ENCODE results near the gene WWP2.

WWP2 gene

DNA sequence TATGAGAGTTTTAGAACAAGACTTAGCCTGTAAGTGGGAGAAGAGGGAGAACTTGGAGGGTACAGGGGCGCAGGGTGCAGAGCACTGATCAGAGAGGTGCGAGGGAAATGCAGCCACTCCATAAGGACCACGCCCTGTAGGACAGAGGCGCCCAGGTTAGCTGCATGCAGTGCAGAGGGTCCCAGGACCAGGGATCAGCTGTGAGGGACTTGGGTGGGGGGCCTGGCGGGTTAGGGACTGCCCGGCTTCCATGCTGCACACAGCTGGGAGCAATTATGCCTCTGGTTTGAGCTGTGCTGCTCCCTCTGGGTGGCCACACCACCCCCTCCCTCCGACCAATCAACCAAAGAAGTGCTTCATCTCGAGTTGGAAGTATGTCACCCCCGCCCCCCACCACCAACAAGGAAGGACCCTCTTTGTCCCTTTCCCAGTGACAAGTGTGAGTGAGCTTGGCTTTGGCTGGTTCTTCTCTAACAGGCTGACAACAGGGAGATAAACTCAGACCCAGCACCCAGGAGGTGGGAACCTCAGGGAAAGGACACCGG is 166.8 kb downstream of the WWP2 start:
- Histone ChIP-seq H3K9me3 (ENCODE audit: insufficient read depth, low read depth, low read length) (no peaks in the 10 kb centered on the region), H3K27ac (ENCODE audit: low read length) (no peak overlapping the region), H3K36me3 (ENCODE audit: insufficient read depth, low read depth, low read length) (peaks cover 27% of the 10 kb centered on the region), H3K4me1 (ENCODE audit: insufficient read depth, low read length) (peaks cover 6% of the 10 kb centered on the region), H3K4me3 (ENCODE audit: low read length) (no peak overlapping the region), H3K27me3 (ENCODE audit: insufficient read depth, low read length) (no peaks in the 10 kb centered on the region), H3K9ac (ENCODE audit: low read depth, low read length) (no peak overlapping the region)

DNA sequence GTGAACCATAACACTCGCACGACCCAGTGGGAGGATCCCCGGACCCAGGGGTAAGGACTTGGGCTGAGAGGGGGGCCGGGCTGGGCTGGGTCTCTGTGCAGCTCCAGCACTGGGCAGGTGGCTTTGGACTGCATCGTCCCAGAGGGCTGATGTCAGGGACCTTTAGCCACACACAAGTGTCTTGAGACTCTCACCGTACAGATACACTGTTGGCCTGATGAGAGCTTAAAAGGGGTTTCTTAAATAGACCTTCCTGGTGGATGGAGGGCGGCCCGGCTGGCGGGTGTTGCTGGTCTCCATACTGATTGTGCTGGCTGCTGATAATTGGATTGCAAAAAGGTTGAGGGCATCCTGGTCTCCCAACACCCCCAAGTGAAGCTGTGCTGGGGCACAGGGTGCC is 167.3 kb downstream of the WWP2 start:
- Histone ChIP-seq H3K9ac (ENCODE audit: low read depth, low read length) (no peak overlapping the region), H3K4me1 (ENCODE audit: insufficient read depth, low read length) (peaks cover 4% of the 10 kb centered on the region; the same call in 1 of the 2 replicates), H3K27ac (ENCODE audit: low read length) (no peak overlapping the region), H3K9me3 (ENCODE audit: insufficient read depth, low read depth, low read length) (no peaks in the 10 kb centered on the region), H3K4me3 (ENCODE audit: low read length) (no peak overlapping the region), H3K27me3 (ENCODE audit: insufficient read depth, low read length) (no peaks in the 10 kb centered on the region), H3K36me3 (ENCODE audit: insufficient read depth, low read depth, low read length) (peaks cover 27% of the 10 kb centered on the region)

DNA sequence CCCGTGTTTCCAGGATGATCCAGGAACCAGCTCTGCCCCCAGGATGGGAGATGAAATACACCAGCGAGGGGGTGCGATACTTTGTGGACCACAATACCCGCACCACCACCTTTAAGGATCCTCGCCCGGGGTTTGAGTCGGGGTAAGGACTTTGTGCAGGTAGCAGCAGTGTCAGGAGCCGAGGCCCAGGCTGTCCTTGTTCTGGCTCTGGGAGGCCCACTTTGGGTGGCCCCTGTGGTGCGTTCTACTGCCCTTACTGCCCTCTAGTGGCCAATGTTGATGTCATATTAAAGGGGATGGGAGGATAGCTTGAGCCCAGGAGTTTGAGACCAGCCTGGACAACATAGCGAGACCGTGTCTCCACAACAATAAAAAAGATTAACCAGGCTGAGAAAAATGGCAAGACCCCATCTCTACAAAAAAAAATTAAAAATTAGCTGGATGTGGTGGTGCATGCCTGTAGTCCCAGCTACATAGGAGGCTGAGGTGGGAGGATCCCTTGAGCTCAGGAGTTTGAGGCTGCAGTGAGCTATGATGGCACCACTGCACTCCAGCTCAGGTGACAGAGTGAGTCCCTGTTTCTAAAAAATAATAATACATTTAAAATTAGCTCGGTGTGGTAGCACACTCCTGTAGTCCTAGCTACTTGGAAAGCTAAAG is 168.1 kb downstream of the WWP2 start:
- no peak overlapping the region for H3K27ac ChIP-seq (ENCODE audit: low read length)
- H3K9ac ChIP-seq (ENCODE audit: low read depth, low read length), result no peak overlapping the region
- peaks cover 4% of the 10 kb centered on the region; the same call in 1 of the 2 replicates for H3K4me1 ChIP-seq (ENCODE audit: insufficient read depth, low read length)
- H3K9me3 ChIP-seq (ENCODE audit: insufficient read depth, low read depth, low read length), result no peaks in the 10 kb centered on the region
- H3K4me3 ChIP-seq (ENCODE audit: low read length), result no peak overlapping the region
- no peaks in the 10 kb centered on the region for H3K27me3 ChIP-seq (ENCODE audit: insufficient read depth, low read length)
- peaks cover 27% of the 10 kb centered on the region for H3K36me3 ChIP-seq (ENCODE audit: insufficient read depth, low read depth, low read length)

DNA sequence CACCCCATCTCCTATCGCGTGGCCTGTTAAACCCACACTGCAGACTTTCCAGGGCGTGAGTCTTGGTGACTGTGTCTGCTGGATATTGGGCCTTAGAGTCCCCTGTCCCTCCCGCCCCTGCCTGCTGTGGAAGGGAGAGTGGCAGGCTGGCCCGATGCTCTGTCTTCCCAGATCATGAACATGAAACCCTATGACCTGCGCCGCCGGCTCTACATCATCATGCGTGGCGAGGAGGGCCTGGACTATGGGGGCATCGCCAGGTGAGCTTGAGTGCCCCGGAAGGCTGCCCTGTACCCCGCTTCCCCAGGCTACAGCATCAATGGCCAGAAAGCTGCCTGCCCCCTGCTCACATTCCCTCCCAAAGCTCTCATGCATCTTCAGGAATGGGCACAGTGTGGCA is 169.5 kb downstream of the WWP2 start:
- H3K9ac ChIP-seq (ENCODE audit: low read depth, low read length), result no peak overlapping the region
- H3K4me1 ChIP-seq (ENCODE audit: insufficient read depth, low read length), result peaks cover 4% of the 10 kb centered on the region; the same call in 1 of the 2 replicates
- H3K9me3 ChIP-seq (ENCODE audit: insufficient read depth, low read depth, low read length), result no peaks in the 10 kb centered on the region
- no peak overlapping the region for H3K27ac ChIP-seq (ENCODE audit: low read length)
- peaks cover 32% of the 10 kb centered on the region for H3K36me3 ChIP-seq (ENCODE audit: insufficient read depth, low read depth, low read length)
- no peak overlapping the region for H3K4me3 ChIP-seq (ENCODE audit: low read length)
- H3K27me3 ChIP-seq (ENCODE audit: insufficient read depth, low read length), result no peaks in the 10 kb centered on the region

DNA sequence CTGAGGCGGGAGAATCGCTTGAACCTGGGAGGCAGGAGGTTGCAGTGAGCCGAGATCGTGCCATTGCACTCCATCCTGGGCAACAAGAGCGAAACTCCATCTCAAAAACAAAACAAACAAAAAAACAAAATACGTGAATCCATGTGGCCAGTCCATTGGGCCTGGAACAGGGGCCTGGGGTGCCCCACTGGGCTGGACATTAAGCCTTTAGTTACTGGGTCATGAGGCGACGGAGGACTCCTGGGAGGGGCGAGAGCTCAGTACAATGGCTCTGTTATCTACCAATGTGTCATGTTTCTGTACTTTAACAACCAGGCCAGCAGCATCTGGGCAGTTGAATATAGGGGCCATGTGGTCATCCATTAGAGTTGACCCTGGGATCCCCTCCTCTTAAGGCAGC is 170.1 kb downstream of the WWP2 start:
- H3K36me3 ChIP-seq (ENCODE audit: insufficient read depth, low read depth, low read length), result peaks cover 36% of the 10 kb centered on the region
- no peaks in the 10 kb centered on the region for H3K27me3 ChIP-seq (ENCODE audit: insufficient read depth, low read length)
- H3K4me3 ChIP-seq (ENCODE audit: low read length), result no peak overlapping the region
- no peak overlapping the region for H3K9ac ChIP-seq (ENCODE audit: low read depth, low read length)
- H3K27ac ChIP-seq (ENCODE audit: low read length), result no peak overlapping the region
- H3K9me3 ChIP-seq (ENCODE audit: insufficient read depth, low read depth, low read length), result no peaks in the 10 kb centered on the region
- H3K4me1 ChIP-seq (ENCODE audit: insufficient read depth, low read length), result peaks cover 3% of the 10 kb centered on the region; the same call in 1 of the 2 replicates

DNA sequence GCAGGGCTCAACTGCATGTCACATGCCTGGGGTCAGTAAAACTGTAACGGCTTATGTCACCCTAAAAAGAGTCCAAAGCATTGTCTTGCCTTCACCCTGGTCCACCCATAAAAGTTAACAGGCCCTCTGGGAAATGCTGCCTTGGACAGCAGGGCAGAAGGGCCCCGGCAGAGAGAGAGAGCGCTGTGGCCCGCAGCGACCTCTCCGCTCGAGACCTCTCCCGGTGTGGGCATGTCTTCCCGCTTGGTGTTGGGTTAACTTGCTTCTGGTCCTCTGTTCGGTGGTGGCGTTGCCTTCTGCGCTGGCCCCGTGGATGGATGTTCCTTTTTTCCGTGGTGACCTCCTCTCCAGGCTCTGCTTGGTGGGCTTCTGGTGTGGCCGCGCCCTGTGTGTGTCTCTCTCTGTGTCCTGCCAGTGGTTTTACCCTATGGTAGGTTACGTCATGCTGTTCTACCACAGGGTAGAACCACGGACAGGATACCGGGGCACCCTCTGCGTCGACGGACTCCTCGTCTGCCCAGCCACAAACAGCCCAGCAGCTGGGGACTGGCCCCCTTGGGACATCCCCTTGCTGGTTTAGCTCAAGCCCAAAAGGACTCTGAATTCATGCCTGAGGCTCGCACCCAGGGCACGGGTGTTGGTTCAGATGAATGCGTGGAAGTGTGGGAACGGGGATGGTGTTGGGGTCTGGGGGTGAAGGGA is 170.7 kb downstream of the WWP2 start:
- Histone ChIP-seq H3K9me3 (ENCODE audit: insufficient read depth, low read depth, low read length) (no peaks in the 10 kb centered on the region), H3K36me3 (ENCODE audit: insufficient read depth, low read depth, low read length) (peaks cover 41% of the 10 kb centered on the region), H3K27ac (ENCODE audit: low read length) (no peak overlapping the region), H3K9ac (ENCODE audit: low read depth, low read length) (no peak overlapping the region), H3K4me3 (ENCODE audit: low read length) (no peak overlapping the region), H3K27me3 (ENCODE audit: insufficient read depth, low read length) (no peaks in the 10 kb centered on the region), H3K4me1 (ENCODE audit: insufficient read depth, low read length) (no peaks in the 10 kb centered on the region)

DNA sequence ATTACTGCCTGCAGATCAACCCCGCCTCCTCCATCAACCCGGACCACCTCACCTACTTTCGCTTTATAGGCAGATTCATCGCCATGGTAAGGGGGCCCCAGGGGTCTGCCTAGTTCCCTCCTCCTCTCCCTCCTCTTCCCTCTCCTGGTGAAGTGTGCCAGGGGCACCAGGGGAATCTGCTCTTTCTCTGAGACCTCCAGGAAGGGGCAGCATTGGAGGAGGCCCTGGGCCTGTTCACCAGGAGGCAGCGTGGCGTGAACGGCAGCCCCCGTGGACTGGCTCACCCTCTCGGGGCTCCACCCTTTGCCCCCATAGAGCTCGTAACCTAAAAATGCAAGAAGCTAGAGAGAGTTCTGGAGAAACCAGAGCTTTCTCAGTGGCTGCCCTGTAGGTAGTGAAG is 171.9 kb downstream of the WWP2 start:
- H3K36me3 ChIP-seq (ENCODE audit: insufficient read depth, low read depth, low read length), result peaks cover 46% of the 10 kb centered on the region
- no peak overlapping the region for H3K27ac ChIP-seq (ENCODE audit: low read length)
- no peaks in the 10 kb centered on the region for H3K4me1 ChIP-seq (ENCODE audit: insufficient read depth, low read length)
- no peaks in the 10 kb centered on the region for H3K27me3 ChIP-seq (ENCODE audit: insufficient read depth, low read length)
- no peak overlapping the region for H3K9ac ChIP-seq (ENCODE audit: low read depth, low read length)
- H3K9me3 ChIP-seq (ENCODE audit: insufficient read depth, low read depth, low read length), result no peaks in the 10 kb centered on the region
- no peak overlapping the region for H3K4me3 ChIP-seq (ENCODE audit: low read length)

DNA sequence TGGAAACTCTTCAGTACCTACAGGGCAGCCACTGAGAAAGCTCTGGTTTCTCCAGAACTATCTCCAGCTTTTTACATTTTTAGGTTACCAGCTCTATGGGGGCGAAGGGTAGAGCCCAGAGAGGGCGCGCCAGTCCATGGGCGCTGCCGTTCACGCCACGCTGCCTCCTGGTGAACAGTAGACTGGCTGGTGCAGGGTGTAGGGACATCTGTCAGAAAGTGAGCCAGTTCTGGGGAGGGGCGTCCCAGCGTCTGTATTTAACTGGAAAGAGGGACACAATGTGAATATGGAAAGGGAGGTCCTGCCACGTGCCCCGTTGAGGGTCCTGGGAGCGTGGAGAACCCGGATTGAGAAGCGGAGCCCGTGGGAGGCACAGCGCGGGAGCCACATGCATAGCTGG is 172.6 kb downstream of the WWP2 start:
- Histone ChIP-seq H3K4me3 (ENCODE audit: low read length) (no peak overlapping the region), H3K4me1 (ENCODE audit: insufficient read depth, low read length) (no peaks in the 10 kb centered on the region), H3K9ac (ENCODE audit: low read depth, low read length) (no peak overlapping the region), H3K36me3 (ENCODE audit: insufficient read depth, low read depth, low read length) (peaks cover 52% of the 10 kb centered on the region), H3K27ac (ENCODE audit: low read length) (no peak overlapping the region), H3K27me3 (ENCODE audit: insufficient read depth, low read length) (no peaks in the 10 kb centered on the region), H3K9me3 (ENCODE audit: insufficient read depth, low read depth, low read length) (no peaks in the 10 kb centered on the region)

DNA sequence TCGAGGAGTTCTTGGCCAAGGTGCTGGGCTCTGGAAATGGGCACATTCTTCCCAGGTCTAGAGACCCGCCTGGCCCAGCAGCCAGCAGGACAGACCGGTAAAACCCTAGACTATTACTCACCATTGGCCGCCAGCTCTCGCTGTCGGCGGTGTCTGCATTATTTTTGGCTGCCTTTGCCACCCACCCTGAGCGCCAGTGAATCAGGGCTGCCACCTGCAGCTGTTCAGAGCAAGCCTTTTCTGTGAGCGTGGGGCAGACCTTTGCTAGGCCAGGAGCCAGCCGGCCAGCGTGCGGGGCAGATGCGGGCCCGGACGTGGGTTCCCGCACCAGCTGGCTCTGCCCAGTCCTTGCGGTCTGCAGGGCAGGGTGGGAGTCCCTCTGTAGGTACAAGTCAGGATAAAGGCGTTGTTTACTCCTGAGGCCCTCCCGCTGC is 173.2 kb downstream of the WWP2 start:
- H3K9me3 ChIP-seq (ENCODE audit: insufficient read depth, low read depth, low read length), result no peaks in the 10 kb centered on the region
- H3K4me1 ChIP-seq (ENCODE audit: insufficient read depth, low read length), result no peaks in the 10 kb centered on the region
- H3K4me3 ChIP-seq (ENCODE audit: low read length), result no peak overlapping the region
- no peak overlapping the region for H3K9ac ChIP-seq (ENCODE audit: low read depth, low read length)
- H3K27me3 ChIP-seq (ENCODE audit: insufficient read depth, low read length), result no peaks in the 10 kb centered on the region
- no peak overlapping the region for H3K27ac ChIP-seq (ENCODE audit: low read length)
- H3K36me3 ChIP-seq (ENCODE audit: insufficient read depth, low read depth, low read length), result peaks cover 52% of the 10 kb centered on the region

DNA sequence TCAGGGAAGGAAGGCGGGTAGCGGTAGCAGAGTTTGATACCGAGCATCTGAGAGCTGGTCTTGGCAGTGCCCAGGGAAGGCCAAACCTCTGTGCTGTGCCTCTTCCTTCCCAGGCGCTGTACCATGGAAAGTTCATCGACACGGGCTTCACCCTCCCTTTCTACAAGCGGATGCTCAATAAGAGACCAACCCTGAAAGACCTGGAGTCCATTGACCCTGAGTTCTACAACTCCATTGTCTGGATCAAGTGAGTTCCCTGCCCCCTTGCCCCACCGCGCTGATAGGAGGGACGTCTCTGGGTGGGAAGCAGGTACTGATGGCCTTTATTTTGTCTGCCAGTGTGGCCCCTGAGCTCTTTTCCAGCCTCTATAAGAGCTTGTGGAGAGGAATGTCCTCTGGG is 173.6 kb downstream of the WWP2 start:
- no peak overlapping the region for H3K9ac ChIP-seq (ENCODE audit: low read depth, low read length)
- no peaks in the 10 kb centered on the region for H3K4me1 ChIP-seq (ENCODE audit: insufficient read depth, low read length)
- H3K36me3 ChIP-seq (ENCODE audit: insufficient read depth, low read depth, low read length), result peaks cover 51% of the 10 kb centered on the region
- H3K4me3 ChIP-seq (ENCODE audit: low read length), result no peak overlapping the region
- H3K27ac ChIP-seq (ENCODE audit: low read length), result no peak overlapping the region
- H3K27me3 ChIP-seq (ENCODE audit: insufficient read depth, low read length), result no peaks in the 10 kb centered on the region
- H3K9me3 ChIP-seq (ENCODE audit: insufficient read depth, low read depth, low read length), result no peaks in the 10 kb centered on the region

DNA sequence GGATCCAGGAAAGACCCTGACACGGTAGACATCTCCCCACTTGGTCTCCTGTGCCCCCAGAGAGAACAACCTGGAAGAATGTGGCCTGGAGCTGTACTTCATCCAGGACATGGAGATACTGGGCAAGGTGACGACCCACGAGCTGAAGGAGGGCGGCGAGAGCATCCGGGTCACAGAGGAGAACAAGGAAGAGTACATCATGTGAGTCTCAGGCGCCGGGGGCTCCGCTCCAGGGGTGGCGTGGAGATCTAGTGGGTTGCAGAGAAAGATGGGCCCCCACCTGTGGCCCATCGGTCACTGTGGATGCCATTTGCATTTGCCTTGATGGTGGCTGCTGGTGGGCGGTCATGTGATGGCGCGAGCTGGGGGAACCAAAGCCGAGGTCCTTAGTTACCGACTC is 174.1 kb downstream of the WWP2 start:
- Histone ChIP-seq H3K27ac (ENCODE audit: low read length) (no peak overlapping the region), H3K4me1 (ENCODE audit: insufficient read depth, low read length) (no peaks in the 10 kb centered on the region), H3K36me3 (ENCODE audit: insufficient read depth, low read depth, low read length) (peaks cover 50% of the 10 kb centered on the region), H3K4me3 (ENCODE audit: low read length) (no peak overlapping the region), H3K9ac (ENCODE audit: low read depth, low read length) (no peak overlapping the region), H3K27me3 (ENCODE audit: insufficient read depth, low read length) (no peaks in the 10 kb centered on the region), H3K9me3 (ENCODE audit: insufficient read depth, low read depth, low read length) (no peaks in the 10 kb centered on the region)

DNA sequence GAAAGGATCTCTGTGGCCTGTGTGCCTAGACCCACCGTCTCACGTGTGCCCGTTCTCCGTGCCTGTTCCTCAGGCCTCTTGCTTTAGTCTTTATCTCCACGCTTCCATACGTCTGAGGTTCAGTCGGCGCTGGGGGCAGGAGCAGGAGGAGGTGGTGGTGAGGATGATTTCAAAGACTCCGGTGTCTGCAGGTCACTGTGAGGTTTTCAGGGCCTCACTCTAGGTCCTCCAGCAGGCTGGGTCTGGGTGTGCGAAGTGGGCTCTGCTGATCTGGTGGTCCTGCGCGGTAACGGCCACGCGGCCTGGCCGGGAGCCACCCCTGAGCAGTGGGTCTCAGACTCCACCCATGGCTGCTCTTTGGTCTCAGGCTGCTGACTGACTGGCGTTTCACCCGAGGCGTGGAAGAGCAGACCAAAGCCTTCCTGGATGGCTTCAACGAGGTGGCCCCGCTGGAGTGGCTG is 174.6 kb downstream of the WWP2 start:
- Histone ChIP-seq H3K9ac (ENCODE audit: low read depth, low read length) (no peak overlapping the region), H3K36me3 (ENCODE audit: insufficient read depth, low read depth, low read length) (peaks cover 48% of the 10 kb centered on the region), H3K27me3 (ENCODE audit: insufficient read depth, low read length) (no peaks in the 10 kb centered on the region), H3K4me3 (ENCODE audit: low read length) (no peak overlapping the region), H3K9me3 (ENCODE audit: insufficient read depth, low read depth, low read length) (no peaks in the 10 kb centered on the region), H3K4me1 (ENCODE audit: insufficient read depth, low read length) (no peaks in the 10 kb centered on the region), H3K27ac (ENCODE audit: low read length) (no peak overlapping the region)
